A204.1 (cell line): ENCODE results near the gene TAF15.

Source experiments
- FAIRE-seq: peaks from 2 replicates; lab custom pipeline; 2012; peaks lifted over from hg19 to GRCh38; lab: Jason Lieb, UNC

TAF15 gene

GRCh38 chr17:35821308-35821707 lies 12.0 kb downstream of the TAF15 start:
- no peak for FAIRE-seq

GRCh38 chr17:35825206-35825605 lies 15.9 kb downstream of the TAF15 start:
- no peak for FAIRE-seq

GRCh38 chr17:35841101-35841500 lies 31.8 kb downstream of the TAF15 start:
- no peak for FAIRE-seq

GRCh38 chr17:35841505-35841904 lies 32.2 kb downstream of the TAF15 start:
- FAIRE-seq: no peak

GRCh38 chr17:35842239-35842638 lies 33.0 kb downstream of the TAF15 start:
- no peak for FAIRE-seq

GRCh38 chr17:35843698-35844097 lies 34.4 kb downstream of the TAF15 start:
- no peak for FAIRE-seq

- no peak for FAIRE-seq
Observed at GRCh38 chr17:35844547-35844946, 35.3 kb downstream of the TAF15 start.

GRCh38 chr17:35846055-35846809 lies 36.9 kb downstream of the TAF15 start:
- FAIRE-seq: no peak

- FAIRE-seq: no peak
Observed at GRCh38 chr17:35847006-35847405, 37.7 kb downstream of the TAF15 start.

GRCh38 chr17:35847633-35848373 lies 38.5 kb downstream of the TAF15 start:
- no peak for FAIRE-seq

GRCh38 chr17:35849469-35850348 lies 40.4 kb downstream of the TAF15 start:
- no peak for FAIRE-seq

- FAIRE-seq: no peak
Observed at GRCh38 chr17:35855965-35856364, 46.7 kb downstream of the TAF15 start.

- no peak for FAIRE-seq
Observed at GRCh38 chr17:35856603-35857002, 47.3 kb downstream of the TAF15 start.

- no peak for FAIRE-seq
Observed at GRCh38 chr17:35864853-35865252, 55.6 kb downstream of the TAF15 start.

GRCh38 chr17:35865412-35866340 lies 56.4 kb downstream of the TAF15 start:
- FAIRE-seq: no peak

- FAIRE-seq: no peak
Observed at GRCh38 chr17:35866341-35866950, 57.2 kb downstream of the TAF15 start.

GRCh38 chr17:35867574-35867973 lies 58.3 kb downstream of the TAF15 start:
- FAIRE-seq: no peak

- no peak for FAIRE-seq
Observed at GRCh38 chr17:35868737-35869136, 59.5 kb downstream of the TAF15 start, which contains the start of gene HEATR9. TSS of gene HEATR9 (minus strand) at chr17:35868891. CDS start at chr17:35868742, 149 bp downstream.

- FAIRE-seq: no peak
Observed at GRCh38 chr17:35870906-35871819, 61.9 kb downstream of the TAF15 start.
